Panc1 (cell line): Measurements from ENCODE around the gene USF1.

Experiments used
- POLR2AphosphoS5 ChIP-seq: IDR thresholded peaks from 2 replicates; pipeline ENCODE4 v1.6.1; 2012; ENCODE audit warnings: mild to moderate bottlenecking, low read depth, low read length, moderate library complexity
- TF ChIP-seq, protein P1 (sequence below): fragments of 450-650 bp; IDR thresholded peaks from 2 replicates; pipeline ENCODE4 v1.5.1; 2017; ENCODE audit warnings: mild to moderate bottlenecking
- TF ChIP-seq, protein P2 (sequence below), 2 experiments: IDR thresholded peaks; 2 replicates each; pipeline ENCODE4 v1.6.1; 2011 to 2012; ENCODE audit warnings: low read depth in 2 of 2, control low read depth in 1 of 2, low read length in 1 of 2, mild to moderate bottlenecking in 1 of 2, moderate library complexity in 1 of 2; ENCODE audit not compliant: insufficient read depth in 1 of 2

DNA sequence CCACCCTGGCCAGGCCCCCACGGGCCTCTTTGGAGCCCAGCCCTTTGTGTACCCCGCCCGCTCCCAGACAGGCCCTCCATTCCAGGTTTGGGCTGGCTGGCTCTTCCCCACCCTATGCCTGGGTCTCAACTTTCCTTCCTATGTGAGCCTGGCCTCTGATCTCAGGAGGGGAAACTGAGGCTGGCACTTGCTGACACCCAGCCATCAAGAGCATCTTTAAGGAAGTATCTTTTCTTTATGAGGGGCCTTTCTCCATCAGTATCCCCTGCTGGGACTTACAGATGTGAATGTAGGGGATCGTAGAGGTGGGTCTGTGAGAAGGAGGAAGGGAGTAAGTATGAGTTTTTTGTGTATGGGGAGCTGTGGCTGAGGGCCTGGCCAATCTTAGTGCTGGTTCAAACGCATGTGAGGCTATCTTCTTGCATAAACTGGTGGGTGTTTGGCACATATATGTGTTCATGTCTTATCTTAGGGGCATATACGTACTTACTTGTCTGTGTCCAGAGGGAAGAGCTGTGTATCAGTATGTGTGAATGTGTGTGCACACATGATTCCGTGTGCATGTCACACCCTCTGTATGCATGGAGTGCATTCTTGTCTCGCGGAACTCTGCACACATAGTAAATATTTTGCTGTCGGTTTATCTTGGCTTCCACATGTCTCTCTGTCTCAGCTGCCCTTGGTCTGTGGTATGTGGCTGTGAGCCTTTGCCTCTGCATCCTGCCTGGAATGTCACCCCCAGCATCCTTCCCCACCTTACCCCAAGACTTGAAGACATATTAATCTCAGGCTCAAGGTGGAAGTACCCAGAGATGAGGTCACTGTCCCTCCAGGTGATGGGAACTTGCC lies 38.2 kb upstream of the USF1 start:
- TF ChIP-seq, protein P1, sequence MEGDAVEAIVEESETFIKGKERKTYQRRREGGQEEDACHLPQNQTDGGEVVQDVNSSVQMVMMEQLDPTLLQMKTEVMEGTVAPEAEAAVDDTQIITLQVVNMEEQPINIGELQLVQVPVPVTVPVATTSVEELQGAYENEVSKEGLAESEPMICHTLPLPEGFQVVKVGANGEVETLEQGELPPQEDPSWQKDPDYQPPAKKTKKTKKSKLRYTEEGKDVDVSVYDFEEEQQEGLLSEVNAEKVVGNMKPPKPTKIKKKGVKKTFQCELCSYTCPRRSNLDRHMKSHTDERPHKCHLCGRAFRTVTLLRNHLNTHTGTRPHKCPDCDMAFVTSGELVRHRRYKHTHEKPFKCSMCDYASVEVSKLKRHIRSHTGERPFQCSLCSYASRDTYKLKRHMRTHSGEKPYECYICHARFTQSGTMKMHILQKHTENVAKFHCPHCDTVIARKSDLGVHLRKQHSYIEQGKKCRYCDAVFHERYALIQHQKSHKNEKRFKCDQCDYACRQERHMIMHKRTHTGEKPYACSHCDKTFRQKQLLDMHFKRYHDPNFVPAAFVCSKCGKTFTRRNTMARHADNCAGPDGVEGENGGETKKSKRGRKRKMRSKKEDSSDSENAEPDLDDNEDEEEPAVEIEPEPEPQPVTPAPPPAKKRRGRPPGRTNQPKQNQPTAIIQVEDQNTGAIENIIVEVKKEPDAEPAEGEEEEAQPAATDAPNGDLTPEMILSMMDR, result no peak
- no peak for TF ChIP-seq POLR2AphosphoS5
- TF ChIP-seq, protein P2, sequence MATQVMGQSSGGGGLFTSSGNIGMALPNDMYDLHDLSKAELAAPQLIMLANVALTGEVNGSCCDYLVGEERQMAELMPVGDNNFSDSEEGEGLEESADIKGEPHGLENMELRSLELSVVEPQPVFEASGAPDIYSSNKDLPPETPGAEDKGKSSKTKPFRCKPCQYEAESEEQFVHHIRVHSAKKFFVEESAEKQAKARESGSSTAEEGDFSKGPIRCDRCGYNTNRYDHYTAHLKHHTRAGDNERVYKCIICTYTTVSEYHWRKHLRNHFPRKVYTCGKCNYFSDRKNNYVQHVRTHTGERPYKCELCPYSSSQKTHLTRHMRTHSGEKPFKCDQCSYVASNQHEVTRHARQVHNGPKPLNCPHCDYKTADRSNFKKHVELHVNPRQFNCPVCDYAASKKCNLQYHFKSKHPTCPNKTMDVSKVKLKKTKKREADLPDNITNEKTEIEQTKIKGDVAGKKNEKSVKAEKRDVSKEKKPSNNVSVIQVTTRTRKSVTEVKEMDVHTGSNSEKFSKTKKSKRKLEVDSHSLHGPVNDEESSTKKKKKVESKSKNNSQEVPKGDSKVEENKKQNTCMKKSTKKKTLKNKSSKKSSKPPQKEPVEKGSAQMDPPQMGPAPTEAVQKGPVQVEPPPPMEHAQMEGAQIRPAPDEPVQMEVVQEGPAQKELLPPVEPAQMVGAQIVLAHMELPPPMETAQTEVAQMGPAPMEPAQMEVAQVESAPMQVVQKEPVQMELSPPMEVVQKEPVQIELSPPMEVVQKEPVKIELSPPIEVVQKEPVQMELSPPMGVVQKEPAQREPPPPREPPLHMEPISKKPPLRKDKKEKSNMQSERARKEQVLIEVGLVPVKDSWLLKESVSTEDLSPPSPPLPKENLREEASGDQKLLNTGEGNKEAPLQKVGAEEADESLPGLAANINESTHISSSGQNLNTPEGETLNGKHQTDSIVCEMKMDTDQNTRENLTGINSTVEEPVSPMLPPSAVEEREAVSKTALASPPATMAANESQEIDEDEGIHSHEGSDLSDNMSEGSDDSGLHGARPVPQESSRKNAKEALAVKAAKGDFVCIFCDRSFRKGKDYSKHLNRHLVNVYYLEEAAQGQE (IDR thresholded peaks at IDR 0.05; ENCODE audit: insufficient read depth in 1 of 2, low read depth in 2 of 2, low read length in 1 of 2), result no peak
